Neuronal stem cell (in vitro differentiated cells): Measurements from ENCODE around the gene GPR108.

ENCODE experiments used
- DNase-seq: peaks from one replicate; pipeline ENCODE4 v3.0.0-alpha.2; 2013; ENCODE audit warnings: low spot score
- H2AFZ ChIP-seq: one replicate; pipeline ENCODE4 v1.6.1; 2013; ENCODE audit warnings: mild to moderate bottlenecking, low read length, inconsistent platforms
- H2AK5ac ChIP-seq: 2 replicates; pipeline ENCODE4 v1.6.1; 2013; ENCODE audit warnings: low read depth, mild to moderate bottlenecking, inconsistent platforms, low read length, moderate library complexity, mixed read lengths
- H2BK120ac ChIP-seq: 2 replicates; pipeline ENCODE4 v1.6.1; 2013; ENCODE audit warnings: low read depth, mild to moderate bottlenecking, inconsistent platforms, low read length, moderate library complexity, mixed read lengths
- H2BK12ac ChIP-seq: one replicate; pipeline ENCODE4 v1.6.1; 2013; ENCODE audit warnings: low read length, inconsistent platforms
- H2BK15ac ChIP-seq: 2 replicates; pipeline ENCODE4 v1.6.1; 2013; ENCODE audit warnings: mild to moderate bottlenecking, low read length, inconsistent platforms, mixed read lengths
- H2BK5ac ChIP-seq: one replicate; pipeline ENCODE4 v1.6.1; 2013; ENCODE audit warnings: inconsistent platforms, mild to moderate bottlenecking, low read length, moderate library complexity
- H3K14ac ChIP-seq: one replicate; pipeline ENCODE4 v1.6.1; 2013; ENCODE audit warnings: low read length, inconsistent platforms
- H3K18ac ChIP-seq: 2 replicates; pipeline ENCODE4 v1.6.1; 2013; ENCODE audit warnings: low read length, inconsistent platforms
- H3K23ac ChIP-seq: 2 replicates; pipeline ENCODE4 v1.6.1; 2013; ENCODE audit warnings: low read depth, mild to moderate bottlenecking, mixed read lengths, low read length, inconsistent platforms; ENCODE audit not compliant: poor library complexity
- H3K27ac ChIP-seq: replicated peaks from 3 replicates; pipeline ENCODE4 v1.5.1; 2013; ENCODE audit warnings: low read length, inconsistent platforms
- H3K27me3 ChIP-seq, 3 experiments: 2 replicates each; pipeline ENCODE4 v1.6.1; 2013; ENCODE audit warnings: low read length in 3 of 3, mild to moderate bottlenecking in 2 of 3, inconsistent platforms in 1 of 3, low read depth in 1 of 3, mixed read lengths in 1 of 3, moderate library complexity in 1 of 3; ENCODE audit not compliant: control insufficient read depth in 3 of 3, insufficient read depth in 3 of 3
- H3K36me3 ChIP-seq, 2 donors: replicated peaks in 1 of 2; 2 replicates each; pipeline ENCODE4 v1.6.1; 2013; ENCODE audit warnings: low read length in 2 of 2; ENCODE audit not compliant: control insufficient read depth in 2 of 2, insufficient read depth in 2 of 2
- H3K4ac ChIP-seq: 2 replicates; pipeline ENCODE4 v1.6.1; 2013; ENCODE audit warnings: inconsistent platforms, mild to moderate bottlenecking, low read length, moderate library complexity
- H3K4me1 ChIP-seq, 2 donors: 1 replicate in 1 of 2; 2 replicates in 1 of 2; pipeline ENCODE4 v1.6.1; 2013; ENCODE audit warnings: low read length in 2 of 2, low read depth in 1 of 2; ENCODE audit not compliant: control insufficient read depth in 2 of 2, insufficient read depth in 1 of 2
- H3K4me2 ChIP-seq: one replicate; pipeline ENCODE4 v1.6.1; 2013; ENCODE audit warnings: mild to moderate bottlenecking, low read length, inconsistent platforms; ENCODE audit not compliant: insufficient read depth, poor library complexity, severe bottlenecking
- H3K4me3 ChIP-seq, 2 donors: 2 replicates each; pipeline ENCODE4 v1.5.1; 2013; ENCODE audit warnings: low read length in 2 of 2, mild to moderate bottlenecking in 2 of 2, inconsistent platforms in 1 of 2, moderate library complexity in 1 of 2
- H3K79me1 ChIP-seq: one replicate; pipeline ENCODE4 v1.6.1; 2013; ENCODE audit warnings: low read depth, mild to moderate bottlenecking, inconsistent platforms, low read length, moderate library complexity
- H3K9ac ChIP-seq: one replicate; pipeline ENCODE4 v1.6.1; 2013; ENCODE audit warnings: mild to moderate bottlenecking, low read depth, low read length, inconsistent platforms; ENCODE audit not compliant: poor library complexity
- H3K9me3 ChIP-seq, 2 donors: replicated peaks in 1 of 2; 2 replicates each; pipeline versions ENCODE3 to v1.6.1; 2013; ENCODE audit warnings: low read length in 2 of 2, mild to moderate bottlenecking in 2 of 2, inconsistent platforms in 1 of 2, low read depth in 1 of 2, mixed read lengths in 1 of 2, moderate library complexity in 1 of 2; ENCODE audit not compliant: control insufficient read depth in 2 of 2, insufficient read depth in 1 of 2
- H4K8ac ChIP-seq: one replicate; pipeline ENCODE4 v1.6.1; 2013; ENCODE audit warnings: low read depth, mild to moderate bottlenecking, inconsistent platforms, low read length, moderate library complexity
- H4K91ac ChIP-seq: one replicate; pipeline ENCODE4 v1.6.1; 2013; ENCODE audit warnings: low read length, low read depth, mild to moderate bottlenecking, inconsistent platforms; ENCODE audit not compliant: poor library complexity
- WGBS, 2 donors: extraction: QIAGEN DNeasy Blood & Tissue Kit; methylation state at CpG; one replicate each; pipeline ENCODE4 v1.1.7; 2013; ENCODE audit warnings: missing lambda C conversion rate in 2 of 2, mixed read lengths in 1 of 2; ENCODE audit not compliant: insufficient read length in 2 of 2, insufficient replicate concordance in 1 of 2; ENCODE audit errors: extremely low coverage in 2 of 2; 5-methylcytosine and 5-hydroxymethylcytosine counted together

The GPR108 gene

DNA sequence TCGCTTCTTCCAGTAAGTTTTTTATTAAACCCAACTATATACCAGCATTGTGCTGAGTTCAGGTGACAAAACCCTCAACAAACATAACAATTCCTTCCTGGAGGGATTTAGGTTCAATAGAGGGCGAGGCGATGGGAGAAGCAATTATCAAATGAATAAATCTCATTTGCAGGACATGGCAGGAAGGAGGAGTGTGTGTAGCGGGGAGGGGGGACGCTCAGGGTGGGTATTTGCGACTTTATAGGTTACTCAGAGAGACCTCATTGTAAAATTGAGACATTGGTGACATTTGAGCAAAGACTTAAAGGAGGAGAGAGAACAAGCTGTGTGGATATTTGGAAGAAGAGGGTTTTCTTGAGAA, 20.8 kb downstream of the GPR108 start:
- no peak for DNase-seq
- Histone ChIP-seq H4K91ac (no peak overlapping the region), H3K79me1 (peaks cover 3% of the 10 kb centered on the region), H3K4me1 (no peaks in the 10 kb centered on the region), H2BK12ac (no peak overlapping the region), H2BK120ac (no peak overlapping the region), H2AFZ (no peak overlapping the region), H3K18ac (no peak overlapping the region), H2BK5ac (no peak overlapping the region), H3K27me3 (peaks cover 0 to 9% (median 7%) of the 10 kb centered on the region in 3 experiments), H3K14ac (no peak overlapping the region), H3K4me2 (no peak overlapping the region), H3K9ac (no peak overlapping the region), H3K36me3 (no peaks in the 10 kb centered on the region), H3K23ac (no peak overlapping the region), H3K4me3 (no peak overlapping the region), H3K9me3 (peaks cover 0 to 5% of the 10 kb centered on the region in 2 donors), H3K27ac (no peak overlapping the region), H2BK15ac (no peak overlapping the region), H3K4ac (no peak overlapping the region), H4K8ac (no peak overlapping the region), H2AK5ac (no peak overlapping the region)
- no CpG with 5 or more reads among the region's 6 CpGs for WGBS, 2 donors

DNA sequence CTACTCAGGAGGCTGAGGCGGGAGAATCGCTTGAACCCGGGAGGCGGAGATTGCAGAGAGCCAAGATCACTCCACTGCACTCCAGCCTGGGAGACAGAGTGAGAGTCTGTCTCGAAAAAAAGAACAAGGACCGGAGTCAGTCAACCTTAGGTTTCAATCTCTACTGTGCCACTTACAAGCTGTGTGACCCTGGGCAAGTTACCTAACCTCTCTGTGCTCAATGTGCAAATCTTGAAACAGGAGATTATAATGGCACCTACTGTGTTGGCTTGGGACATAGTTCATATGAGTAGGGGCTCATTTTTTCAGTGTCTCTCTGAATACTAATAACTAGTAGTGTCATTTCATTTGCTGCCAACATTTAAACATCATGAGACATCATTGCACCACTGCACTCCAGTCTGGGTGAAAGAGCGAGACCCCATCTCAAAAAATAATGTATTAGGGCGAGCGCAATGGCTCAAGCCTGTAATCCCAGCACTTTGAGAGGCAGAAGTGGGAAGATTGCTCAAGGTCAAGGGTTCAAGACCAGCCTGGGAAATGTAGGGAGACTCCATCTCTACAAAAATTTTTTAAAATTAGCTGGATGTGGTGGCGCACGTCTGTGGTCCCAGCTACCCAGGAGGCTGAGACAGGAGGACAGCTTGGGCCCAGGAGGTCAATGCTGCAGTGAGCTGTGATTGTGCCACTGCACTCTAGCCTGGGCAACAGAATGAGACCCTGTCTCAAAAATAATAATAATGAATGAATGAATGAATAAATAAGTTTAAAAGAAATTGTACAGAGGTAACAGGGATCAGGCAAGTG, 22.4 kb downstream of the GPR108 start:
- H3K23ac ChIP-seq = no peak overlapping the region
- no peak overlapping the region for H2BK5ac ChIP-seq
- peaks cover 3% of the 10 kb centered on the region for H3K79me1 ChIP-seq
- H3K4me2 ChIP-seq = no peak overlapping the region
- H2BK15ac ChIP-seq = no peak overlapping the region
- H2BK120ac ChIP-seq = no peak overlapping the region
- no peak overlapping the region for H3K4ac ChIP-seq
- no peak overlapping the region for H4K91ac ChIP-seq
- H3K9ac ChIP-seq = no peak overlapping the region
- no peaks in the 10 kb centered on the region for H3K4me1 ChIP-seq
- no peak overlapping the region for H2AFZ ChIP-seq
- H3K27ac ChIP-seq = no peak overlapping the region
- whole genome bisulfite sequencing, 2 donors = no CpG with 5 or more reads among the region's 11 CpGs
- no peak for DNase-seq
- no peak overlapping the region for H2AK5ac ChIP-seq
- H3K27me3 ChIP-seq = peaks cover 0 to 25% (median 24%) of the 10 kb centered on the region in 3 experiments
- no peak overlapping the region for H3K14ac ChIP-seq
- H2BK12ac ChIP-seq = no peak overlapping the region
- no peaks in the 10 kb centered on the region for H3K36me3 ChIP-seq
- no peak overlapping the region for H4K8ac ChIP-seq
- H3K4me3 ChIP-seq = no peak overlapping the region
- H3K9me3 ChIP-seq = peaks cover 0 to 8% of the 10 kb centered on the region in 2 donors
- no peak overlapping the region for H3K18ac ChIP-seq

DNA sequence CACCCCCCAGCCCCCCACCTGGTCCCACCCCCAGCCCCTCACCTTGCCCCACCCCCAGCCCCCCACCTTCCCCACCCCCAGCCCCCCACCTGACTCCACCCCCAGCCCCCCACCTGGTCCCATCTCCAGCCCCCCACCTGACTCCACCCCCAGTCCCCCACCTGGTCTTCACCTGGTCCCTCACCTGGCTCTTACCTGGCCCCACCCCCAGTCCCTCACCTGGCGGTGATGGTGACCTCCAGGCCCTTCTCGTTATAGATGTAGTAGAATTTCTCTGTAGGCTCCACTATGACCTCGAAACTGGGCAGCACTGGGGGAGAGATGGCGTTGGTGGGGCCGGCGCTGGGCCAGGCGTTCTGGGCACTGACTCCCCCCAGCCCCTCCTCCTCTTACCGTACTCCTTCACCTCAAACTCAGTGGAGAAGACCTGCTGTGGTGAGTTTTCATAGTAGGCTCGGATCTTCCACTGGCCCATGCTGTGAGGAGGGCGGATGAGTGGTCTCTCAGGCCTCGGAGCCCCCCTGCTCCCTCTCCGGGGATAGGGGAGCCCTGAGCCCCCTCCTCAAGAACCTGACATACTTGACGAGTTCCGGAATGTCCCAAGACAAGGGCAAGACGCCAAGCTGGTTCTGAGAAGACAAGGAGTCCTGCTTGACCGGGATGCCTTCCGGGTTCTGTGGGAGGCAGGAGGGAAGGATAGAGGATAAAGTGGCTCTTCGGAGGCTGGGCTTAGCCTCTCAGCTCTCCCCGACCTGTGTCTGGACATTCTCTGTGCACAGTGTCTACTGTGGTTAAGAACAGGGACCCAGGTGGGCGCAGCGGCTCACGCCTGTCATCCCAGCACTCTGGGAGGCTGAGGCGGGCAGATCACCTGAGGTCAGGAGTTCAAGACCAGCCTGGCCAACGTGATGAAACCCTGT, 23.3 kb downstream of the GPR108 start:
- H3K23ac ChIP-seq = no peak overlapping the region
- no peaks in the 10 kb centered on the region for H3K36me3 ChIP-seq
- no peak overlapping the region for H3K4me3 ChIP-seq
- no peak overlapping the region for H3K27ac ChIP-seq
- H3K27me3 ChIP-seq = peaks cover 0 to 32% (median 30%) of the 10 kb centered on the region in 3 experiments
- H3K4ac ChIP-seq = no peak overlapping the region
- H2BK5ac ChIP-seq = no peak overlapping the region
- no peak overlapping the region for H4K8ac ChIP-seq
- peaks cover 0 to 8% of the 10 kb centered on the region in 2 donors for H3K9me3 ChIP-seq
- no peak overlapping the region for H2BK120ac ChIP-seq
- H3K14ac ChIP-seq = no peak overlapping the region
- no peak overlapping the region for H2BK15ac ChIP-seq
- no peak overlapping the region for H3K18ac ChIP-seq
- no peak overlapping the region for H2AFZ ChIP-seq
- no peak overlapping the region for H2BK12ac ChIP-seq
- WGBS, 2 donors = no CpG with 5 or more reads among the region's 24 CpGs
- no peak overlapping the region for H2AK5ac ChIP-seq
- H3K4me2 ChIP-seq = no peak overlapping the region
- H3K79me1 ChIP-seq = peaks cover 3% of the 10 kb centered on the region
- H4K91ac ChIP-seq = no peak overlapping the region
- no peak overlapping the region for H3K9ac ChIP-seq
- DNase-seq = no peak
- no peaks in the 10 kb centered on the region for H3K4me1 ChIP-seq
